Measurements from ENCODE around the gene TGM2.

DNA sequence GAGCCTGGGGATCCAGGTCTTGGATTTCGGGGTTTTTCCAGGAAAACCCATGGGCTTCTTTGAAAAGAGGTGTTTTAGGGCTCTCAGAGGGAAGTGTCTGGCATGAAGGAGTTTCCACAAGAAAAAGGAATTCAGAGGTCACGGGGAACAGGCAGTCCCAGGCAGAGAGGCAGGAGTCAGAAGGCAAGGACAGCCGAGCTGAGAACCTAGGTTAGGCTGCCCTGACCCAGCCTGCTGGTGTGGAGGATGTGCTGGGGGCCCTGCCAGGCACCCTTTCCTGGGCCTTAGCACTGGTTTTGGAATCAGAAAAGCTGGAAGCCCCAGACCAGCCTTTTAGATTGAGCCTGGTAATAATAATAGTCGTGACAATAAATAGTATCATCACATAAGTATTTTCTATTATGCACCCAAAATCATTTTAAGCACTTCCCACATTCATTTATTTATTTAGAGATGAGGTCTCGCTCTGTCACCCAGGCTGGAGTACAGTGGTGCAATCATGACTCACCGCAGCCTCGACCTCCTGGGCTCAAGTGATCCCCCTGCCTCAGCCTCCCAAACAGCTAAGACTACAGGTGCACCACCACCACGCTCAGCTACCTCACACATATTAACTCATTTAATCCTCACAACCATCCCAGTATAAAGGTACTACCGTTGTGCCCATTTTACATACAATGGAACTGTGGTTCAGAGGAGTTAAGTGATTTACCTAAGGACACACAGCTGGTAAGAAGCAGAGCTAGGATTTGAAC, 19.9 kb downstream of the TGM2 start:
- TF ChIP-seq POLR2A (IDR thresholded peaks at IDR 0.05): no peak
- TF ChIP-seq, protein P1, sequence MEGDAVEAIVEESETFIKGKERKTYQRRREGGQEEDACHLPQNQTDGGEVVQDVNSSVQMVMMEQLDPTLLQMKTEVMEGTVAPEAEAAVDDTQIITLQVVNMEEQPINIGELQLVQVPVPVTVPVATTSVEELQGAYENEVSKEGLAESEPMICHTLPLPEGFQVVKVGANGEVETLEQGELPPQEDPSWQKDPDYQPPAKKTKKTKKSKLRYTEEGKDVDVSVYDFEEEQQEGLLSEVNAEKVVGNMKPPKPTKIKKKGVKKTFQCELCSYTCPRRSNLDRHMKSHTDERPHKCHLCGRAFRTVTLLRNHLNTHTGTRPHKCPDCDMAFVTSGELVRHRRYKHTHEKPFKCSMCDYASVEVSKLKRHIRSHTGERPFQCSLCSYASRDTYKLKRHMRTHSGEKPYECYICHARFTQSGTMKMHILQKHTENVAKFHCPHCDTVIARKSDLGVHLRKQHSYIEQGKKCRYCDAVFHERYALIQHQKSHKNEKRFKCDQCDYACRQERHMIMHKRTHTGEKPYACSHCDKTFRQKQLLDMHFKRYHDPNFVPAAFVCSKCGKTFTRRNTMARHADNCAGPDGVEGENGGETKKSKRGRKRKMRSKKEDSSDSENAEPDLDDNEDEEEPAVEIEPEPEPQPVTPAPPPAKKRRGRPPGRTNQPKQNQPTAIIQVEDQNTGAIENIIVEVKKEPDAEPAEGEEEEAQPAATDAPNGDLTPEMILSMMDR (IDR thresholded peaks at IDR 0.05): no peak
